Measurements from ENCODE around the gene MATN4.

DNA sequence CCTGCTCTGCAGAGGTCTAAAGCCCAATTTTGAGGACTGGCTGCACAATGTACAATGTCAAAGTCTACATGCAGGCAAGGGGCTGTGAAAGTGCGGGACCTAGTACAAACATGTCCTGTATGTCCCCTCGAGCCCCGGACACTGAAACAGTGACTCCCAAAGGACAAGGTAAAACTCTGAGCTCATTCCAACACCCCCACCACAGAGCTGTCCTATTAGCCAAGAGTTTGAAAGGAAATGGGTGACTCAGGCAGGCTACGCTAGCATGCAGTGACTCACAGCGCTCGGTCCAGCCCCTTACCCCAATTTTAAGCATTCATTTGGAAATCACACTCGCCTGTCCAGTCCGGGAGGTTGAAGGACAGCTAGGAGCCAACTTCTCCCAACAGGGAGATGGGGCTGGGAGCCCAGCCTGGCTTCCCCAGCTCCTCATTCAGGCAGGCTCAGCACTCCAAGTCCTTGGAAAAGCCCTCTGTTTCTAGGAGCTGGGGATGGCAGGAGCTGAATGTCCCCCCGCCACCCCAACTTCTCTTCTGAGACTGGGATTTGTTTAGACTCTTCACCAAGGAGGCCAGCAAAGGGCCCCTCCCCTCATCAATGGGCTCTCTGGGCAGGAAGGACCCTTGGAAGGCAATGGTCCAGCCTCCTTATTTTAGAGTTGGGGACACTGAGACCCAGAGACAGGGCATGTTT, 36.2 kb upstream of the MATN4 start:
- TF ChIP-seq TCF7 (CRISPR knock-in tag; IDR thresholded peaks at IDR 0.05; ENCODE audit: low read depth), result no peak
- TF ChIP-seq, protein P1, sequence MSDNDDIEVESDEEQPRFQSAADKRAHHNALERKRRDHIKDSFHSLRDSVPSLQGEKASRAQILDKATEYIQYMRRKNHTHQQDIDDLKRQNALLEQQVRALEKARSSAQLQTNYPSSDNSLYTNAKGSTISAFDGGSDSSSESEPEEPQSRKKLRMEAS (CRISPR knock-in tag; IDR thresholded peaks at IDR 0.05), result no peak
- TF ChIP-seq, protein P2, sequence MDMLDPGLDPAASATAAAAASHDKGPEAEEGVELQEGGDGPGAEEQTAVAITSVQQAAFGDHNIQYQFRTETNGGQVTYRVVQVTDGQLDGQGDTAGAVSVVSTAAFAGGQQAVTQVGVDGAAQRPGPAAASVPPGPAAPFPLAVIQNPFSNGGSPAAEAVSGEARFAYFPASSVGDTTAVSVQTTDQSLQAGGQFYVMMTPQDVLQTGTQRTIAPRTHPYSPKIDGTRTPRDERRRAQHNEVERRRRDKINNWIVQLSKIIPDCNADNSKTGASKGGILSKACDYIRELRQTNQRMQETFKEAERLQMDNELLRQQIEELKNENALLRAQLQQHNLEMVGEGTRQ (CRISPR knock-in tag; IDR thresholded peaks at IDR 0.05), result no peak
- TF ChIP-seq, protein P3, sequence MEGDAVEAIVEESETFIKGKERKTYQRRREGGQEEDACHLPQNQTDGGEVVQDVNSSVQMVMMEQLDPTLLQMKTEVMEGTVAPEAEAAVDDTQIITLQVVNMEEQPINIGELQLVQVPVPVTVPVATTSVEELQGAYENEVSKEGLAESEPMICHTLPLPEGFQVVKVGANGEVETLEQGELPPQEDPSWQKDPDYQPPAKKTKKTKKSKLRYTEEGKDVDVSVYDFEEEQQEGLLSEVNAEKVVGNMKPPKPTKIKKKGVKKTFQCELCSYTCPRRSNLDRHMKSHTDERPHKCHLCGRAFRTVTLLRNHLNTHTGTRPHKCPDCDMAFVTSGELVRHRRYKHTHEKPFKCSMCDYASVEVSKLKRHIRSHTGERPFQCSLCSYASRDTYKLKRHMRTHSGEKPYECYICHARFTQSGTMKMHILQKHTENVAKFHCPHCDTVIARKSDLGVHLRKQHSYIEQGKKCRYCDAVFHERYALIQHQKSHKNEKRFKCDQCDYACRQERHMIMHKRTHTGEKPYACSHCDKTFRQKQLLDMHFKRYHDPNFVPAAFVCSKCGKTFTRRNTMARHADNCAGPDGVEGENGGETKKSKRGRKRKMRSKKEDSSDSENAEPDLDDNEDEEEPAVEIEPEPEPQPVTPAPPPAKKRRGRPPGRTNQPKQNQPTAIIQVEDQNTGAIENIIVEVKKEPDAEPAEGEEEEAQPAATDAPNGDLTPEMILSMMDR (IDR thresholded peaks at IDR 0.05), result no peak
- TF ChIP-seq RELA (CRISPR knock-in tag; IDR thresholded peaks at IDR 0.05; ENCODE audit: borderline replicate concordance), result no peak
- TF ChIP-seq ESRRA (CRISPR knock-in tag; IDR thresholded peaks at IDR 0.05; ENCODE audit: borderline replicate concordance), result no peak
- TF ChIP-seq, protein P4, sequence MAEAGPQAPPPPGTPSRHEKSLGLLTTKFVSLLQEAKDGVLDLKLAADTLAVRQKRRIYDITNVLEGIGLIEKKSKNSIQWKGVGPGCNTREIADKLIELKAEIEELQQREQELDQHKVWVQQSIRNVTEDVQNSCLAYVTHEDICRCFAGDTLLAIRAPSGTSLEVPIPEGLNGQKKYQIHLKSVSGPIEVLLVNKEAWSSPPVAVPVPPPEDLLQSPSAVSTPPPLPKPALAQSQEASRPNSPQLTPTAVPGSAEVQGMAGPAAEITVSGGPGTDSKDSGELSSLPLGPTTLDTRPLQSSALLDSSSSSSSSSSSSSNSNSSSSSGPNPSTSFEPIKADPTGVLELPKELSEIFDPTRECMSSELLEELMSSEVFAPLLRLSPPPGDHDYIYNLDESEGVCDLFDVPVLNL (CRISPR knock-in tag; IDR thresholded peaks at IDR 0.05; ENCODE audit: borderline replicate concordance, low read depth), result no peak
- TF ChIP-seq, protein P5, sequence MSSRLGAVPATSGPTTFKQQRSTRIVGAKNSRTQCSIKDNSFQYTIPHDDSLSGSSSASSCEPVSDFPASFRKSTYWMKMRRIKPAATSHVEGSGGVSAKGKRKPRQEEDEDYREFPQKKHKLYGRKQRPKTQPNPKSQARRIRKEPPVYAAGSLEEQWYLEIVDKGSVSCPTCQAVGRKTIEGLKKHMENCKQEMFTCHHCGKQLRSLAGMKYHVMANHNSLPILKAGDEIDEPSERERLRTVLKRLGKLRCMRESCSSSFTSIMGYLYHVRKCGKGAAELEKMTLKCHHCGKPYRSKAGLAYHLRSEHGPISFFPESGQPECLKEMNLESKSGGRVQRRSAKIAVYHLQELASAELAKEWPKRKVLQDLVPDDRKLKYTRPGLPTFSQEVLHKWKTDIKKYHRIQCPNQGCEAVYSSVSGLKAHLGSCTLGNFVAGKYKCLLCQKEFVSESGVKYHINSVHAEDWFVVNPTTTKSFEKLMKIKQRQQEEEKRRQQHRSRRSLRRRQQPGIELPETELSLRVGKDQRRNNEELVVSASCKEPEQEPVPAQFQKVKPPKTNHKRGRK (CRISPR knock-in tag; IDR thresholded peaks at IDR 0.05; ENCODE audit: borderline replicate concordance), result no peak
- no peak for TF ChIP-seq JUN (CRISPR knock-in tag; IDR thresholded peaks at IDR 0.05)
- TF ChIP-seq NR2C2 (CRISPR knock-in tag; IDR thresholded peaks at IDR 0.05), result no peak
- TF ChIP-seq FOXJ3 (CRISPR knock-in tag; IDR thresholded peaks at IDR 0.05; ENCODE audit: borderline replicate concordance), result no peak
- TF ChIP-seq NR3C1 (CRISPR knock-in tag; conservative IDR thresholded peaks at IDR 0.05; ENCODE audit: low read depth), result no peak
- TF ChIP-seq ZNF671 (CRISPR knock-in tag; IDR thresholded peaks at IDR 0.05), result no peak
- TF ChIP-seq HMGA2 (CRISPR knock-in tag; IDR thresholded peaks at IDR 0.05), result no peak

All from WTC11 (cell line).